ENCODE data around the gene GASK1B. TPM values are rescaled to one million over a fixed set of nuclear protein-coding genes. Genes with fewer than 3 reads are reported as not detected.

The GASK1B gene
- total RNA-seq, 1 experiment from 2014 or later, result 3.8 TPM

GRCh38 chr4:158201322-158201721, 28.5 kb upstream of the GASK1B start:
- no peaks in the 10 kb centered on the region for H3K27me3 ChIP-seq (replicated peaks; ENCODE audit: insufficient read depth, low read depth, low read length, poor library complexity)
- no peaks in the 10 kb centered on the region for H3K9me3 ChIP-seq (ENCODE audit: low read depth, low read length, poor library complexity, severe bottlenecking)
- no peak overlapping the region for H3K4me3 ChIP-seq (ENCODE audit: low read depth, low read length, poor library complexity, severe bottlenecking)
- CTCF ChIA-PET, result no interaction called here
- TF ChIP-seq CTCF (conservative IDR thresholded peaks at IDR 0.05; ENCODE audit: low read depth, low read length) (no peak), EZH2 (IDR thresholded peaks at IDR 0.05; ENCODE audit: borderline replicate concordance, low read depth, low read length, poor library complexity, severe bottlenecking) (no peak)
- POLR2A ChIA-PET (ENCODE audit: low non-redundant PET), result no interaction called here
- intact Hi-C loops (cut with micrococcal nuclease; ENCODE audit: unreplicated experiment), result no loop called here
- no peak for DNase-seq (ENCODE audit: low spot score)
- H3K27ac ChIP-seq (ENCODE audit: low read depth, low read length, poor library complexity, severe bottlenecking), result no peak overlapping the region
- no TSS peak for BruUV-seq (replicated peaks)
- H3K36me3 ChIP-seq (ENCODE audit: insufficient read depth, low read length, poor library complexity, severe bottlenecking), result no peaks in the 10 kb centered on the region
- H3K4me1 ChIP-seq (ENCODE audit: insufficient read depth, low read length, poor library complexity, severe bottlenecking), result no peaks in the 10 kb centered on the region

- DNase-seq (ENCODE audit: low spot score), result no peak
- no TSS peak for BruUV-seq (replicated peaks)
- Histone ChIP-seq H3K4me3 (ENCODE audit: low read depth, low read length, poor library complexity, severe bottlenecking) (no peak overlapping the region), H3K36me3 (ENCODE audit: insufficient read depth, low read length, poor library complexity, severe bottlenecking) (no peaks in the 10 kb centered on the region), H3K4me1 (ENCODE audit: insufficient read depth, low read length, poor library complexity, severe bottlenecking) (no peaks in the 10 kb centered on the region), H3K27me3 (replicated peaks; ENCODE audit: insufficient read depth, low read depth, low read length, poor library complexity) (no peaks in the 10 kb centered on the region), H3K27ac (ENCODE audit: low read depth, low read length, poor library complexity, severe bottlenecking) (no peak overlapping the region), H3K9me3 (ENCODE audit: low read depth, low read length, poor library complexity, severe bottlenecking) (no peaks in the 10 kb centered on the region)
- TF ChIP-seq EZH2 (IDR thresholded peaks at IDR 0.05; ENCODE audit: borderline replicate concordance, low read depth, low read length, poor library complexity, severe bottlenecking) (no peak), CTCF (conservative IDR thresholded peaks at IDR 0.05; ENCODE audit: low read depth, low read length) (no peak)
- intact Hi-C loops (cut with micrococcal nuclease; ENCODE audit: unreplicated experiment), result no loop called here
- ChIA-PET POLR2A (ENCODE audit: low non-redundant PET) (no interaction called here), CTCF (no interaction called here)
Measured at GRCh38 chr4:158200214-158200613, 27.4 kb upstream of the GASK1B start.

- no peak overlapping the region for H3K4me3 ChIP-seq (ENCODE audit: low read depth, low read length, poor library complexity, severe bottlenecking)
- no TSS peak for BruUV-seq (replicated peaks)
- H3K27me3 ChIP-seq (replicated peaks; ENCODE audit: insufficient read depth, low read depth, low read length, poor library complexity), result no peaks in the 10 kb centered on the region
- intact Hi-C loops (cut with micrococcal nuclease; ENCODE audit: unreplicated experiment), result no loop called here
- DNase-seq (ENCODE audit: low spot score), result no peak
- no peaks in the 10 kb centered on the region for H3K36me3 ChIP-seq (ENCODE audit: insufficient read depth, low read length, poor library complexity, severe bottlenecking)
- H3K4me1 ChIP-seq (ENCODE audit: insufficient read depth, low read length, poor library complexity, severe bottlenecking), result no peaks in the 10 kb centered on the region
- H3K9me3 ChIP-seq (ENCODE audit: low read depth, low read length, poor library complexity, severe bottlenecking), result no peaks in the 10 kb centered on the region
- no peak overlapping the region for H3K27ac ChIP-seq (ENCODE audit: low read depth, low read length, poor library complexity, severe bottlenecking)
- TF ChIP-seq CTCF (conservative IDR thresholded peaks at IDR 0.05; ENCODE audit: low read depth, low read length) (no peak), EZH2 (IDR thresholded peaks at IDR 0.05; ENCODE audit: borderline replicate concordance, low read depth, low read length, poor library complexity, severe bottlenecking) (no peak)
- POLR2A ChIA-PET (ENCODE audit: low non-redundant PET), result no interaction called here
- CTCF ChIA-PET, result interaction anchor here (0.5 kb wide), 1 partner anchor 212 kb away, joined by 5 read pairs; no protein-coding TSS in a partner anchor
Measured at GRCh38 chr4:158197194-158197776, 24.5 kb upstream of the GASK1B start.

Data from A673 (cell line).